Loucy (cell line): Measurements from ENCODE around the gene MARF1.
"Not testable (repeated sequence)": the region's sequence is repeated elsewhere in the genome, so short reads cannot be mapped to it uniquely, and the experiment has no call there.

Source experiments
- H2AFZ ChIP-seq: fragments of 200-600 bp; sonication (generic); 2 replicates; pipeline ENCODE4 v1.6.0; 2016; ENCODE audit warnings: antibody characterized with exemption, mild to moderate bottlenecking, low read length, moderate library complexity
- H3F3A ChIP-seq: fragments of 200-600 bp; 2 replicates; pipeline ENCODE4 v1.6.0; 2016; ENCODE audit warnings: antibody characterized with exemption, low read depth, mild to moderate bottlenecking
- H3K27me3 ChIP-seq: fragments of 200-600 bp; sonication (generic); 2 replicates; pipeline ENCODE4 v1.6.1; 2014; ENCODE audit warnings: low read length, mild to moderate bottlenecking; ENCODE audit not compliant: insufficient read depth, poor library complexity, severe bottlenecking
- H3K36me3 ChIP-seq: fragments of 200-600 bp; sonication (generic); 2 replicates; pipeline ENCODE4 v1.6.1; 2016; ENCODE audit warnings: low read length; ENCODE audit not compliant: insufficient read depth
- H3K4me1 ChIP-seq: fragments of 200-600 bp; sonication (generic); 2 replicates; pipeline ENCODE4 v1.5.1; 2014; ENCODE audit warnings: low read length, mild to moderate bottlenecking; ENCODE audit not compliant: insufficient read depth, poor library complexity, severe bottlenecking
- H3K4me2 ChIP-seq: fragments of 200-600 bp; sonication (generic); 2 replicates; pipeline ENCODE4 v1.6.0; 2014; ENCODE audit warnings: antibody characterized with exemption, low read length, low read depth, mild to moderate bottlenecking; ENCODE audit not compliant: poor library complexity, severe bottlenecking
- H3K4me3 ChIP-seq: fragments of 200-600 bp; sonication (generic); 2 replicates; pipeline ENCODE4 v1.5.1; 2014; ENCODE audit warnings: low read length, mild to moderate bottlenecking, mixed read lengths; ENCODE audit not compliant: poor library complexity, severe bottlenecking
- H3K79me2 ChIP-seq: fragments of 200-600 bp; sonication (generic); 2 replicates; pipeline ENCODE4 v1.6.1; 2014; ENCODE audit warnings: low read length; ENCODE audit not compliant: insufficient read depth
- H3K9ac ChIP-seq: fragments of 200-600 bp; sonication (generic); 2 replicates; pipeline ENCODE4 v1.6.0; 2014; ENCODE audit warnings: mild to moderate bottlenecking, low read depth, low read length, moderate library complexity; ENCODE audit not compliant: poor library complexity, severe bottlenecking
- H3K9me2 ChIP-seq: fragments of 200-600 bp; sonication (generic); replicated peaks from 2 replicates; pipeline ENCODE4 v1.6.1; 2016; ENCODE audit warnings: low read depth, low read length, mixed read lengths
- H3K9me3 ChIP-seq: fragments of 200-600 bp; sonication (generic); 2 replicates; pipeline ENCODE4 v1.6.1; 2014; ENCODE audit warnings: mild to moderate bottlenecking, antibody characterized with exemption, low read length, low read depth; ENCODE audit not compliant: insufficient read depth
- H4K20me1 ChIP-seq: fragments of 200-600 bp; sonication (generic); 2 replicates; pipeline ENCODE4 v1.6.0; 2014; ENCODE audit warnings: antibody characterized with exemption, low read length, mild to moderate bottlenecking; ENCODE audit not compliant: insufficient read depth, poor library complexity, severe bottlenecking
- EZH2phosphoT487 ChIP-seq: fragments of 200-600 bp; IDR thresholded peaks from 2 replicates; pipeline ENCODE4 v1.6.1; 2018; ENCODE audit warnings: antibody characterized with exemption, mild to moderate bottlenecking, moderate library complexity, borderline replicate concordance
- TF ChIP-seq, protein P1 (sequence below): fragments of 200-600 bp; sonication (generic); conservative IDR thresholded peaks from 2 replicates; pipeline ENCODE4 v1.5.1; 2014; ENCODE audit warnings: mild to moderate bottlenecking, antibody characterized with exemption, low read length

The MARF1 gene

DNA sequence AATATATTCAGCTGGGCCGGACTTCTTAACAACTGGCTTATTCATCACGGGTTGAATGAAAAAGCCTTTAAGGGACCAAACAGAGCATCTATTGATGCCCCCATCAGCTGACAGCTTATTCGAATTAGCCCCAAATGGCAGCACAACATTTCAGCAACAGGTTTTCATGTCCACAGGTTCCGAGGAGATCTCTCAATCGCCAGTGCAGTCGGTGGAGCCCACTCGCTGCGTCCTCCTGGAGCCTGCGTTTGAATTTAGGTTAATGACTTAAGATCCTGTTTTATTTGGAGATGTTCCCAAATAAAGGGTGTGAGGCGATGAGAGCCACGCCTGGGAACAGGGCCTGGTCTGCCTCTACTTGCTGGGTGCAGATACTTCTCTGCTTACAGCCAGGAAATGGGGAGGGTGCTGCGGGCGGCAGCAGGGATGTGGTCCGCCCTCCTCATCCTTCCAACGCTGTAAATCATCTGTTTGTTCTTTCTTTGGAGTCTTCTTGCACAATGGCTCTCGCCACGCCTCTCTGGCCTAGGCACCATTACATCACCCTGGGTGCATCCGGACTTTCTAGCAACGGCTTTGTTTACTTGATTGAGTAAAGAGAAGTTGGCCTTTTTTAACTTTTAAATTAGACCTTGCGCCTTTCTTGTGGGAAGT, 29.7 kb upstream of the MARF1 start:
- Histone ChIP-seq H2AFZ (no peak overlapping the region), H3K79me2 (no peaks in the 10 kb centered on the region), H4K20me1 (no peaks in the 10 kb centered on the region), H3K9me2 (no peaks in the 10 kb centered on the region), H3K36me3 (peaks cover 44% of the 10 kb centered on the region; the same call in 1 of the 2 replicates), H3K9ac (no peak overlapping the region), H3K9me3 (no peaks in the 10 kb centered on the region), H3K4me1 (no peaks in the 10 kb centered on the region), H3F3A (no peaks in the 10 kb centered on the region), H3K4me2 (no peak overlapping the region), H3K4me3 (no peak overlapping the region), H3K27me3 (no peaks in the 10 kb centered on the region)
- no peak for TF ChIP-seq EZH2phosphoT487
- TF ChIP-seq, protein P1, sequence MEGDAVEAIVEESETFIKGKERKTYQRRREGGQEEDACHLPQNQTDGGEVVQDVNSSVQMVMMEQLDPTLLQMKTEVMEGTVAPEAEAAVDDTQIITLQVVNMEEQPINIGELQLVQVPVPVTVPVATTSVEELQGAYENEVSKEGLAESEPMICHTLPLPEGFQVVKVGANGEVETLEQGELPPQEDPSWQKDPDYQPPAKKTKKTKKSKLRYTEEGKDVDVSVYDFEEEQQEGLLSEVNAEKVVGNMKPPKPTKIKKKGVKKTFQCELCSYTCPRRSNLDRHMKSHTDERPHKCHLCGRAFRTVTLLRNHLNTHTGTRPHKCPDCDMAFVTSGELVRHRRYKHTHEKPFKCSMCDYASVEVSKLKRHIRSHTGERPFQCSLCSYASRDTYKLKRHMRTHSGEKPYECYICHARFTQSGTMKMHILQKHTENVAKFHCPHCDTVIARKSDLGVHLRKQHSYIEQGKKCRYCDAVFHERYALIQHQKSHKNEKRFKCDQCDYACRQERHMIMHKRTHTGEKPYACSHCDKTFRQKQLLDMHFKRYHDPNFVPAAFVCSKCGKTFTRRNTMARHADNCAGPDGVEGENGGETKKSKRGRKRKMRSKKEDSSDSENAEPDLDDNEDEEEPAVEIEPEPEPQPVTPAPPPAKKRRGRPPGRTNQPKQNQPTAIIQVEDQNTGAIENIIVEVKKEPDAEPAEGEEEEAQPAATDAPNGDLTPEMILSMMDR, result no peak

DNA sequence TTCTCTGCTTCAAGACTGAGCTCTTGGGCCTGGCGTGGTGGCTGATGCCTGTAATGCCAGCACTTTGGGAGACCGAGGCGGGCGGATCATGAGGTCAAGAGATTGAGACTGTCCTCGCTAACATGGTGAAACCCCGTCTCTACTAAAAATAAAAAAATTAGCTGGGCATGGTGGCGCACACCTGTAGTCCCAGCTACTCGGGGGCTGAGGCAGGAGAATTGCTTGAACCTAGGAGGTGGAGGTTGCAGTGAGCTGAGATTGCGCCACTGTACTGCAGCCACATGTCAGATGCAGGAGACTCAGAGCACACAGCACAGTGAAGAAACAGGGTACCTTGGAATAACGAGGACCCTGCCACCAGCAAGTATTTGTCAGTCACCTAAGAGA, 29.2 kb upstream of the MARF1 start:
- H3K27me3 ChIP-seq, H2AFZ ChIP-seq, H4K20me1 ChIP-seq, H3K9ac ChIP-seq, H3K9me3 ChIP-seq, H3F3A ChIP-seq, H3K9me2 ChIP-seq, H3K4me2 ChIP-seq, H3K79me2 ChIP-seq, H3K4me1 ChIP-seq, H3K4me3 ChIP-seq: not testable (repeated sequence)
- H3K36me3 ChIP-seq, result peaks cover 44% of the 10 kb centered on the region; the same call in 1 of the 2 replicates

DNA sequence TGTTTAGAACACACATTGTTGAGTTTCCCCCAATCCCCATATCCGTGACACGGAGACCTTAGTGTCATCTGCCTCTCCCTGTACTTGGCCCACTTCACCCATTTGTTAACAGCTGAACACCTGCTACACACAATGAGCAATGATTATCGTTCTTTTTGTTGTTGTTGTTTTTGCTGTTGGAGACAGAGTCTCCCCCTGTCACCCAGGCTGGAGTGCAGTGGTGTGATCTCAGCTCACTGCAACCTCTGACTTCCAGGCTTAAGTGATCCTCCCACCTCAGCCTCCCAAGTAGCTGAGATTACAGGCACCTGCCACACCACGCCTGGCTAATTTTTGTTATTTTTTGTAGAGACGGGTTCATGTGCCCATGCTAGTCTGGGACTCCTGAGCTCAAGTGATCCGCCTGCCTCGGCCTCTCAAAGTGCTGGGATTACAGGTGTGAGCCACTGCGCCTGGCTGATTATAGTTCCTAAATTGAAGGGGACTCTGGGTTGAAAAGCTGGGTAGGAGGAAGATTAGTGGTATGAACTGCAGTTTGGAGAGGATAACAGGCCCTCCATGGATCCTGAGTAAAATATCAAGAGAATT, 28.7 kb upstream of the MARF1 start:
- Histone ChIP-seq H3K27me3 (no peaks in the 10 kb centered on the region), H3K79me2 (no peaks in the 10 kb centered on the region), H3K9ac (no peak overlapping the region), H3K9me2 (no peaks in the 10 kb centered on the region), H3K36me3 (peaks cover 44% of the 10 kb centered on the region; the same call in 1 of the 2 replicates), H3K9me3 (no peaks in the 10 kb centered on the region), H3K4me3 (no peak overlapping the region), H3K4me1 (no peaks in the 10 kb centered on the region), H3K4me2 (no peak overlapping the region), H2AFZ (no peak overlapping the region), H4K20me1 (no peaks in the 10 kb centered on the region), H3F3A (no peaks in the 10 kb centered on the region)
- TF ChIP-seq, protein P1, result no peak
- no peak for TF ChIP-seq EZH2phosphoT487
